Dermis microvascular lymphatic vessel endothelial cell (primary cell): ENCODE results near the gene IRS2. TPM values are rescaled to one million over a fixed set of nuclear protein-coding genes. Genes with fewer than 3 reads are reported as not detected.
"Not testable (repeated sequence)": the region's sequence is repeated elsewhere in the genome, so short reads cannot be mapped to it uniquely, and the experiment has no call there.

Source experiments
- DNase-seq, 2 donors: peaks; one replicate each; pipeline versions ENCODE4 v3.0.0 to v3.0.0-alpha.2; 2010; ENCODE audit warnings: low read depth in 2 of 2
- total RNA-seq: library from RNA; depleted of rRNA; stranded (reverse); fragments of >200 nt; gene quantifications from 2 replicates; pipeline ENCODE4 v1.2.1, GENCODE V29; 2014

Gene IRS2, protein sequence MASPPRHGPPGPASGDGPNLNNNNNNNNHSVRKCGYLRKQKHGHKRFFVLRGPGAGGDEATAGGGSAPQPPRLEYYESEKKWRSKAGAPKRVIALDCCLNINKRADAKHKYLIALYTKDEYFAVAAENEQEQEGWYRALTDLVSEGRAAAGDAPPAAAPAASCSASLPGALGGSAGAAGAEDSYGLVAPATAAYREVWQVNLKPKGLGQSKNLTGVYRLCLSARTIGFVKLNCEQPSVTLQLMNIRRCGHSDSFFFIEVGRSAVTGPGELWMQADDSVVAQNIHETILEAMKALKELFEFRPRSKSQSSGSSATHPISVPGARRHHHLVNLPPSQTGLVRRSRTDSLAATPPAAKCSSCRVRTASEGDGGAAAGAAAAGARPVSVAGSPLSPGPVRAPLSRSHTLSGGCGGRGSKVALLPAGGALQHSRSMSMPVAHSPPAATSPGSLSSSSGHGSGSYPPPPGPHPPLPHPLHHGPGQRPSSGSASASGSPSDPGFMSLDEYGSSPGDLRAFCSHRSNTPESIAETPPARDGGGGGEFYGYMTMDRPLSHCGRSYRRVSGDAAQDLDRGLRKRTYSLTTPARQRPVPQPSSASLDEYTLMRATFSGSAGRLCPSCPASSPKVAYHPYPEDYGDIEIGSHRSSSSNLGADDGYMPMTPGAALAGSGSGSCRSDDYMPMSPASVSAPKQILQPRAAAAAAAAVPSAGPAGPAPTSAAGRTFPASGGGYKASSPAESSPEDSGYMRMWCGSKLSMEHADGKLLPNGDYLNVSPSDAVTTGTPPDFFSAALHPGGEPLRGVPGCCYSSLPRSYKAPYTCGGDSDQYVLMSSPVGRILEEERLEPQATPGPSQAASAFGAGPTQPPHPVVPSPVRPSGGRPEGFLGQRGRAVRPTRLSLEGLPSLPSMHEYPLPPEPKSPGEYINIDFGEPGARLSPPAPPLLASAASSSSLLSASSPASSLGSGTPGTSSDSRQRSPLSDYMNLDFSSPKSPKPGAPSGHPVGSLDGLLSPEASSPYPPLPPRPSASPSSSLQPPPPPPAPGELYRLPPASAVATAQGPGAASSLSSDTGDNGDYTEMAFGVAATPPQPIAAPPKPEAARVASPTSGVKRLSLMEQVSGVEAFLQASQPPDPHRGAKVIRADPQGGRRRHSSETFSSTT (N-terminal part only)
- total RNA-seq = 0.39 and 1.5 TPM in 2 replicates

DNA sequence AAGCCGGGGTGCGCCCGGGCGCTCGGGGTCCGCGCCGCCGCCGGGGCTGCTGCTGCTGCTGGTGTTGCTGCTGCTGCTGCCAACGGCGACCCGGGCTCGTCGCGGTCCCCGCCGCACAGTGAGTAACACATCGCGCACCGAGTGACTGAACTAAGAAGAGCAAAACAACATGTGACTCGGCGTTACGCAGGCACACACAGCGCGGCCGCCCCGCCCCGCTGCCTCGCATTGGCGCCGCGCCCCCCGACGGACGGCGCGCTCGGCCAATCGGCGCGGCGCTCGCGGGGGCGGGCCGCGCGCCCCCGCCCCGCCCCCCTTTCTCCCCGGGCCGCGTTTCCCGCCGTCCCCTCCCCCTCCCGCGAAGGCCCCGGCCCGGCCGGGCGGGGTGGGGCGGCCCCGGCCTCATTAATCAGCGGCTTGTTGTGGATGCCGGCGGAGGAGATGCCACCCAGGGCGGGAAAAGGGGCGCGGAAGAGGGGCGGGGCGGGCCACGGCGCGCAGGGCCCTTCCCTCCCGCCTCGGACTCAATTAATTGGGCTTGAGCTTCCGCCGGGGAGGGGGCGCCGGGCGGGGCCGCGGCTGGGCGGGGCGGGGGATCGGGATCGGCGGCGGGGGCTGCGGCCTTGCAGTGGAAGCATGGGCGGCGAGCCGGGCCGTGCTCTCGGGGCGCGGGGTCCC lies at the start of gene IRS2:
TSS of gene IRS2 (minus strand) at position 127 of the 678 bp plus-strand sequence. CDS start 530 bp downstream, outside the sequence.
- peak; percentile 87 to 96 for DNase-seq

DNA sequence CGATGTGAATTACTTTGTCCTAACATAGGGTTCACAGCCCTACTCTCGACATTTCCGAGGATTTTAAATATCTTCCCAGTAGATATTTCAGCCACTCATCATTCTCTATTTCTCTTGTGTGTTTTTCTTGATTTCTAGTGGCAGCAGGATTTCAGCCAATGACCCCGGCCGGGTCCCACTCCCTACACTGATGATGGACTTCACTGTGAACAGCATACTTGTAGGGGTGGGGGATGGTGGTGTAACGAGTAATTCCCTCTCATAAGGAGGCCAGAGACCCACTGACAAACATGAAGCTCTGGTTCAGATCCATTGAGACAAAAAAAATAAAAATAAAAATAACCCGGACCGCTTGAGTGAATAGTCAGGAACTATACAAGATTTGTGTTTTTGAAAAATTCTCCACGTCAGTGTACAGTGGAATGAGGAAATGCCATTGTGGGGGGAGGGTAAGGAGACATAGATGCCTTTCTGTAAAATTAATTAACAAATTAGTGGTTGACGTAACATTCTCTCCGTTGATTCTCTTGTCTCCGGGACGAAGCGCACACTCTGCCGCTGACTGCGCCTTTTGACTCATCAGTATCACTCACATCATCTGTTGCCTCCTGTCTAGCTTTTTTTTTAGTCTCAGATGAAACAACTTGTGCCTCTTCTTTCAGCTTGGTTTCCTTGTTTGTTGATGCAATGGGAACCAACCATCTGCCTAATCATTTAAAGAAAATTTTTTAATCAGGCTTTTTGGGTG lies 48.8 kb upstream of the IRS2 start:
- no peak for DNase-seq

GRCh38 chr13:109833940-109834339 lies 47.6 kb upstream of the IRS2 start:
- DNase-seq = no peak

- no peak for DNase-seq
These were observed 46.7 kb upstream of the IRS2 start for GRCh38 chr13:109833071-109833470.

DNA sequence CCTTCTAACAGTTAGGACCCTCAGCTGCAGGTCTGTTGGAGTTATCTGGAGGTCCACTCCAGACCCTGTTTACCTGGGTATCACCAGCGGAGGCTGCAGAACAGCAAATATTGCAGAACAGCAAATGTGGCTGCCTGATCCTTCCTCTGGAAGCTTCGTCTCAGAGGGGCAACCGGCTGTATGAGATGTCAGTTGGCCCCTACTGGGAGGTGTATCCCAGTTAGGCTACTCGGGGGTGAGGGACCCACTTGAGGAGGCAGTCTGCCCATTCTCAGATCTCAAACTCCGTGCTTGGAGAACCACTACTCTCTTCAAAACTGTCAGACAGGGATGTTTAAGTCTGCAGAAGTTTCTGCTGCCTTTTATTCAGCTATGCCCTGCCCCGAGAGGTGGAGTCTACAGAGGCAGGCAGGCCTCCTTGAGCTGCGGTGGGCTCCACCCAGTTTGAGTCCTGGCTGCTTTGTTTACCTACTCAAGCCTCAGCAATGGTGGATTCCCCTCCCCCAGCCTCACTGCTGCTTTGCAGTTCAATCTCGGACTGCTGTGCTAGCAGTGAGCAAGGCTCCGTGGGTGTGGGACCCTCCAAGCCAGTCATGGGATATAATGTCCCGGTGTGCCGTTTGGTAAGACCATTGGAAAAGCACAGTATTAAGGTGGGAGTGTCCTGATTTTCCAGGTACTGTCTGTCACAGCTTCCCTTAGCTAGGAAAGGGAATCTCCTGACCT lies 42.4 kb upstream of the IRS2 start:
- not testable (repeated sequence) for DNase-seq

DNA sequence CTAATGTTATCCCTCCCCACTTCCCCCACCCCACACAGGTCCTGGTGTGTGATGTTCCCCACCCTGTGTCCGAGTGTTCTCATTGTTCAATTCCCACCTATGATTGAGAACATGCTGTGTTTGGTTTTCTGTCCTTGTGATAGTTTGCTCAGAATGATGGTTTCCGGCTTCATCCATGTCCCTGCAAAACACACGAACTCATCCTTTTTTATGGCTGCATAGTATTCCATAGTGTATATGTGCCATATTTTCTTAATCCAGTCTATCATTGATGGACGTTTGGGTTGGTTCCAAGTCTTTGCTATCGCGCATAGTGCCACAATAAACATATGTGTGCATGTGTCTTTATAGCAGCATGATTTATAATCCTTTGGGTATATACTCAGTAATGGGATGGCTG lies 36.8 kb upstream of the IRS2 start:
- DNase-seq = not testable (repeated sequence)

DNA sequence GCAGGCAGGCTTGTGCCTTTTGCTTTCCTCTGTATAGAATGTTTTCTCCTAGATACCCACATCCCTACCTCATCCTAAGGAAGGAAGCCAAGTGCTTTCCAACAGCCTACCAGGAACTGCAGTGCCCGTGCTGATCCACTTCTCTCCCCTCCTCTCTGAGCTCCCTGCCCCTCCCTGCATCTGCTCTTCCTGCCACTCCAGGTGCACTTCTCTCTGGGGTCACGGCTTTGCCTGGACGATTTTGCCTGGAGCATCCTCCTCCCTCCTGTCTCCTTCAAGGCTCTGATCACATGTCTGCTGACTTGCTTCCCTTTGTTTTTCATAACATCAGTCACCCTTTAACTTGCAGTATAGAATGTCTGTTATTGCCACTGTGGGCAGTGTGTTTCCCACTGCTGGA lies 34.7 kb upstream of the IRS2 start:
- no peak for DNase-seq

DNA sequence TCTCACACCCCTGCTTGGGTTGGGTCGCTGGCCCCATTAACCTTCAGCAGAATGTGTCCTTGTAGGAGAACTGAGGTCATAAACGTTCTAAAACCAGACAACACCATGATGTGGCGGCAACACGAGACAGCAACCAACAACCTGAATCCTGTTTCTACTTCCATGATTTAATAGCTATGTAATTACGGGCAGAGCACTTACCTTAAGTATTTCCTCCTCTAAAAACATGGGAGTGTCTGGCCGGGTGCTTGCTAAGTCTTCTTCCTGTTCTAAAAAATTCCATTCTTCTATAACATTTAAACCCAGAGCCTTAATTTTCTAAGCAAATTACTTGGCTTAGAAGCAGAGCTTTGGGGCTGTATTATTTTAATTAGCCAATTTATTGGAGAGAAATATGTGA lies 33.5 kb upstream of the IRS2 start:
- DNase-seq = no peak

DNA sequence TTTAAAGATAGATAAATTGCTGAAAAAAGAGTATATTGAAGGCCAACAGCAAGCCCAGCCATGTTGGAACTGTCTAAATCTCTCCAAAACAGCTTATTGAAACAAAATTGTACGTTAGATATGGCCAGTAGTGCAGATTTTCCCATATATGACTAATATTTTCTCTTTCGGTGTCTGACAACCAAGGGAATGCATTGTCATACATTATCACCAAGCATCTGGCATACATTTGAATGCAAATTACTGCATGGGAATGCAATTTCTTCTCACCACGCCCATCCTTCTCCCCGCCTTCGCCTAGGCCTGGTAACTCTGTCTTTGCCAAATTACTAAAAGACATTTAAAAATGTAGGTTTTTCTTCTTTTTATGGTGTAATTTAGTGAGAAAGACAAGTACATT lies 32.5 kb upstream of the IRS2 start:
- no peak for DNase-seq

- no peak for DNase-seq
These were observed 31.5 kb upstream of the IRS2 start for GRCh38 chr13:109817591-109818535.

- DNase-seq = no peak
These were observed 30.4 kb upstream of the IRS2 start for GRCh38 chr13:109816808-109817203.

- no peak for DNase-seq
These were observed 29.9 kb upstream of the IRS2 start for GRCh38 chr13:109816112-109816807.

DNA sequence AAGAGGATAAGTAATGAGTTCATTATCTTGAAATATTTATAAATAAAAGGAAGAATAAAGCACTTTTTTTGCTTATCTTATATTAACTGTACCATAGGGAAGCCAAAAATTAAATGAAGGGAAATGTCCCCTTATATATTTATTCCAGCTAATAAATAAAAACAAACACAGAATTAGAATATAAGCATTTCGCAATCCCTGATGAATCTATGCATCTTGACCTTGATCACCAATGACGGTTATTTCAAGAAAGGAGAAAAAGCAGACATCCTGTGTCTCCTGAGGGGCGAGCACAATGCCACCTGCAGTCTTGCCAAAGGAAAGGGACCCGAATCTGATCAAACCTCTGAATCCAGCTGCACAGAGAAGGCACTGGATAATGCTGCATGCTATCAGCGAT lies 29.3 kb upstream of the IRS2 start:
- no peak for DNase-seq

DNA sequence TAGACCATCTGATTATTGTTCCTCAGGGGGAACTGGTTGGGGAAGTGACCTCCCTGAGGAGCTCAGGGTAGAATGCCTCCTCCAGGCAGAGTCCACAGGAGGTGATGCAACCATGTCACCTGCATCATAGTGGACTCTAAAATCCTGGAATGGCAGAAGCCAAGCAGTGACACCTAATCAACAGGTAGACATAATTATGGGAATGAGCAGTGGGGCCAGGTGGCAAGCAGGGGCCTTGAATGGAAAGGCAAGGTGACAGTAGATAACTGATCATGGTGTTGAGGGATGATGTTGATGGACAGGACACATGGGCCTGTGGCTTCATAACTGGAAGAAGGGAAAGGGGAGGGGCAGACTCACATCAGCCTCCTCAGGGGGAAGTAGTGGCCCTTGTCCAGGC lies 27.3 kb upstream of the IRS2 start:
- no peak for DNase-seq

DNA sequence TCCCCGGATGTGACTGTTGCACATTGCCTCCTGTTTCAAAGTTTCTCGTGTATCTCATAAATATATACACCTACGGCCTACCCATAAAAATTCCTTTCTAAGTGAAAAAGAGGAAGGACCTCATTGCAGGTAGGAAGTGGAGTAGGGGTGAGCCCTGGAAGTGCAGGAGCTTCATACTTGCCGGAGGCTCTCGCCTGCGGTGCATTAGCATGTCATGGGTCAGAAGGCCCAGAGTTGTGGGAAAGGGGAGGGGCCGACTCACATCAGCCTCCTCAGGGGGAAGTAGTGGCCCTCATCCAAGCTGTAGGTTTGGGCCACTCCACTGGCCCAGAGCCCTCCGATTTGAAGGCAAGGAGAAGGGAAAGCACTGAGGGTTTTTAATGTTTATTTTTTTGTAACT lies 26.0 kb upstream of the IRS2 start:
- DNase-seq = no peak

GRCh38 chr13:109810761-109811510 lies 24.6 kb upstream of the IRS2 start:
- DNase-seq = no peak

DNA sequence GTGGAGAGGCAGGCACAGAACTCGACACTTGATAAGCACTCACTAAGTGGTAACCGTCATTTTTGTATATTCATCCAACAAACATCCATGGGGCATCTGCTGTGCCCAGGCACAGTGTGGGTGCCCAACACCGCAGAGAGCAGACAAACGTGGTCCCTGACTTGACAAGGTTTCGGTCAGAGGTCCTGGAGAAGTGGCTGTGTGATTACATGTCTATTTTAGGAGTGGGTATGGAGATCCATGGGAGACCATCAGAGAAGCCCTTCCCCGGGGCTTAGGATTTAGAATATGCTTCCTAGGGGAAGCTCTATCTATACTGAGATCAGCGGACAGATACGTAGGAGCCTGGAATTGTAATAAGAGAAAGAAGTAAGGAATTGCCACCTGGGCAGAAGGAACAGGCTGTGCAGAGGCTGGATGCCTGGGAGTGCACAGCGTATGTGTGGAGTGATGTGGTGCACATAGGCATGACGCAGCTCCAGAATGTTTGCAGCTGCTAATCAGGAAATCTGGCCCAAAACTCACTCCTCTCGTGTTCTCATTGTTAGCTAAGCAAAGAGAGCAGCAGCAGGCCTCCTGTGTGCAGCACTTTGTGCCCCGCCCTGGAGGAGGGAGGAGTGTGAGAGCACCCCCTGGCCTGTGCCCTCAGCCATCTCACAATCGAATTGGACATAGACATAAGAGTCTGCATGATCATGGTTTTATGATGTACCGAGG lies 23.0 kb upstream of the IRS2 start:
- DNase-seq = no peak
